WTC11 (cell line): ENCODE results near the gene LEF1.

Experiments
- GTF2I ChIP-seq: fragments of 250-450 bp; sonication (Bioruptor Pico); conservative IDR thresholded peaks from 2 replicates; pipeline ENCODE4 v1.4.0; 2021; ENCODE audit warnings: mild to moderate bottlenecking
- NFYB ChIP-seq: sonication (generic); formaldehyde crosslinking; conservative IDR thresholded peaks from 2 replicates; pipeline ENCODE4 v1.8.0; 2022; ENCODE audit warnings: low read depth, missing genetic modification reagents
- ZNF263 ChIP-seq: sonication (generic); formaldehyde crosslinking; IDR thresholded peaks from 2 replicates; pipeline ENCODE4 v1.8.1; 2022; ENCODE audit warnings: low read depth, mild to moderate bottlenecking, moderate library complexity, missing genetic modification reagents
- TF ChIP-seq, protein P1 (sequence below): fragments of 200-600 bp; IDR thresholded peaks from 2 replicates; pipeline ENCODE4 v1.8.0; 2022; ENCODE audit warnings: antibody characterized with exemption

- TF ChIP-seq ZNF263 (no peak), NFYB (CRISPR knock-in tag) (no peak), GTF2I (CRISPR knock-in tag) (no peak)
- TF ChIP-seq, protein P1, sequence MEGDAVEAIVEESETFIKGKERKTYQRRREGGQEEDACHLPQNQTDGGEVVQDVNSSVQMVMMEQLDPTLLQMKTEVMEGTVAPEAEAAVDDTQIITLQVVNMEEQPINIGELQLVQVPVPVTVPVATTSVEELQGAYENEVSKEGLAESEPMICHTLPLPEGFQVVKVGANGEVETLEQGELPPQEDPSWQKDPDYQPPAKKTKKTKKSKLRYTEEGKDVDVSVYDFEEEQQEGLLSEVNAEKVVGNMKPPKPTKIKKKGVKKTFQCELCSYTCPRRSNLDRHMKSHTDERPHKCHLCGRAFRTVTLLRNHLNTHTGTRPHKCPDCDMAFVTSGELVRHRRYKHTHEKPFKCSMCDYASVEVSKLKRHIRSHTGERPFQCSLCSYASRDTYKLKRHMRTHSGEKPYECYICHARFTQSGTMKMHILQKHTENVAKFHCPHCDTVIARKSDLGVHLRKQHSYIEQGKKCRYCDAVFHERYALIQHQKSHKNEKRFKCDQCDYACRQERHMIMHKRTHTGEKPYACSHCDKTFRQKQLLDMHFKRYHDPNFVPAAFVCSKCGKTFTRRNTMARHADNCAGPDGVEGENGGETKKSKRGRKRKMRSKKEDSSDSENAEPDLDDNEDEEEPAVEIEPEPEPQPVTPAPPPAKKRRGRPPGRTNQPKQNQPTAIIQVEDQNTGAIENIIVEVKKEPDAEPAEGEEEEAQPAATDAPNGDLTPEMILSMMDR = no peak
Observed at GRCh38 chr4:108055787-108056186, 112.9 kb downstream of the LEF1 start.
